HL-60 (cell line): ENCODE data around the gene GLIPR1L2.

Experiments
- DNase-seq, 2 experiments: peaks; one replicate each; pipeline ENCODE4 v3.0.0-alpha.2; 2010 to 2020; ENCODE audit warnings: low read depth in 1 of 2, low spot score in 1 of 2
- H3K27ac ChIP-seq: fragments of 250-450 bp; sonication (Bioruptor Pico); replicated peaks from 2 replicates; pipeline ENCODE4 v1.5.1; 2020; ENCODE audit warnings: mild to moderate bottlenecking, moderate library complexity
- H3K27me3 ChIP-seq: fragments of 250-450 bp; sonication (Bioruptor Pico); 2 replicates; pipeline ENCODE4 v1.5.1; 2021; ENCODE audit warnings: mild to moderate bottlenecking, moderate library complexity; ENCODE audit not compliant: insufficient read depth, poor library complexity, severe bottlenecking
- H3K4me3 ChIP-seq: replicated peaks from 2 replicates; pipeline ENCODE4 v1.5.1; 2011; ENCODE audit warnings: mild to moderate bottlenecking, control low read depth, low read length; ENCODE audit not compliant: insufficient read depth
- GABPA ChIP-seq: IDR thresholded peaks from 2 replicates; pipeline ENCODE4 v1.6.1; 2012; ENCODE audit warnings: low read depth
- POLR2AphosphoS5 ChIP-seq: IDR thresholded peaks from 2 replicates; pipeline ENCODE4 v1.6.1; 2012; ENCODE audit warnings: low read depth
- SPI1 ChIP-seq: IDR thresholded peaks from 2 replicates; pipeline ENCODE4 v1.6.1; 2012; ENCODE audit warnings: low read depth, mild to moderate bottlenecking, borderline replicate concordance
- TF ChIP-seq, protein P1 (sequence below): IDR thresholded peaks from one replicate; pipeline ENCODE4 v1.5.1; 2011; ENCODE audit warnings: low read length, control low read depth, inconsistent platforms; ENCODE audit not compliant: insufficient read depth
- TF ChIP-seq, protein P2 (sequence below): IDR thresholded peaks from 2 replicates; pipeline ENCODE4 v1.6.1; 2012; ENCODE audit warnings: low read depth; ENCODE audit not compliant: insufficient replicate concordance

Gene GLIPR1L2

DNA sequence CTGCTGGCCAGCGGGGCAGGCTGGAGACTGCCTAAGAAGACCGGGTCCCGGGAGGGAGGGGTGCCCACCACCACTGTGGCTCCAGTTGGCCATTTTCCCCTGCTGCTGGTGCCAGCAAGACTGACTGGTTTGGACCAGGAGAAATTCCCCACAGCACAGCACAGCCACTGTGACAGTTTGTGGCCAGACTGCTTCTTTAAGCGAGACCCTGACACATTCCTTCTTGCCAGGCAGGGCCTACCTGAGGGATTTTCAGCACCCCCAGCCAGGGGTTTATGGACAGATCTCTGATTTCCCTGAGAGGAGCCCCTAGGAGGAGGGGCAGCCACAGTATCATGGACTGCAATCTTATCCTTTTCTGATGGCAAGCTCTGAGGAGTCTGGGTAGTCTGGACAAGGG lies 40.9 kb upstream of the GLIPR1L2 start:
- no peak overlapping the region for H3K4me3 ChIP-seq
- DNase-seq = no peak
- TF ChIP-seq POLR2AphosphoS5 (no peak), SPI1 (no peak), GABPA (no peak)
- TF ChIP-seq, protein P1, sequence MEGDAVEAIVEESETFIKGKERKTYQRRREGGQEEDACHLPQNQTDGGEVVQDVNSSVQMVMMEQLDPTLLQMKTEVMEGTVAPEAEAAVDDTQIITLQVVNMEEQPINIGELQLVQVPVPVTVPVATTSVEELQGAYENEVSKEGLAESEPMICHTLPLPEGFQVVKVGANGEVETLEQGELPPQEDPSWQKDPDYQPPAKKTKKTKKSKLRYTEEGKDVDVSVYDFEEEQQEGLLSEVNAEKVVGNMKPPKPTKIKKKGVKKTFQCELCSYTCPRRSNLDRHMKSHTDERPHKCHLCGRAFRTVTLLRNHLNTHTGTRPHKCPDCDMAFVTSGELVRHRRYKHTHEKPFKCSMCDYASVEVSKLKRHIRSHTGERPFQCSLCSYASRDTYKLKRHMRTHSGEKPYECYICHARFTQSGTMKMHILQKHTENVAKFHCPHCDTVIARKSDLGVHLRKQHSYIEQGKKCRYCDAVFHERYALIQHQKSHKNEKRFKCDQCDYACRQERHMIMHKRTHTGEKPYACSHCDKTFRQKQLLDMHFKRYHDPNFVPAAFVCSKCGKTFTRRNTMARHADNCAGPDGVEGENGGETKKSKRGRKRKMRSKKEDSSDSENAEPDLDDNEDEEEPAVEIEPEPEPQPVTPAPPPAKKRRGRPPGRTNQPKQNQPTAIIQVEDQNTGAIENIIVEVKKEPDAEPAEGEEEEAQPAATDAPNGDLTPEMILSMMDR = no peak
- TF ChIP-seq, protein P2, sequence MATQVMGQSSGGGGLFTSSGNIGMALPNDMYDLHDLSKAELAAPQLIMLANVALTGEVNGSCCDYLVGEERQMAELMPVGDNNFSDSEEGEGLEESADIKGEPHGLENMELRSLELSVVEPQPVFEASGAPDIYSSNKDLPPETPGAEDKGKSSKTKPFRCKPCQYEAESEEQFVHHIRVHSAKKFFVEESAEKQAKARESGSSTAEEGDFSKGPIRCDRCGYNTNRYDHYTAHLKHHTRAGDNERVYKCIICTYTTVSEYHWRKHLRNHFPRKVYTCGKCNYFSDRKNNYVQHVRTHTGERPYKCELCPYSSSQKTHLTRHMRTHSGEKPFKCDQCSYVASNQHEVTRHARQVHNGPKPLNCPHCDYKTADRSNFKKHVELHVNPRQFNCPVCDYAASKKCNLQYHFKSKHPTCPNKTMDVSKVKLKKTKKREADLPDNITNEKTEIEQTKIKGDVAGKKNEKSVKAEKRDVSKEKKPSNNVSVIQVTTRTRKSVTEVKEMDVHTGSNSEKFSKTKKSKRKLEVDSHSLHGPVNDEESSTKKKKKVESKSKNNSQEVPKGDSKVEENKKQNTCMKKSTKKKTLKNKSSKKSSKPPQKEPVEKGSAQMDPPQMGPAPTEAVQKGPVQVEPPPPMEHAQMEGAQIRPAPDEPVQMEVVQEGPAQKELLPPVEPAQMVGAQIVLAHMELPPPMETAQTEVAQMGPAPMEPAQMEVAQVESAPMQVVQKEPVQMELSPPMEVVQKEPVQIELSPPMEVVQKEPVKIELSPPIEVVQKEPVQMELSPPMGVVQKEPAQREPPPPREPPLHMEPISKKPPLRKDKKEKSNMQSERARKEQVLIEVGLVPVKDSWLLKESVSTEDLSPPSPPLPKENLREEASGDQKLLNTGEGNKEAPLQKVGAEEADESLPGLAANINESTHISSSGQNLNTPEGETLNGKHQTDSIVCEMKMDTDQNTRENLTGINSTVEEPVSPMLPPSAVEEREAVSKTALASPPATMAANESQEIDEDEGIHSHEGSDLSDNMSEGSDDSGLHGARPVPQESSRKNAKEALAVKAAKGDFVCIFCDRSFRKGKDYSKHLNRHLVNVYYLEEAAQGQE = no peak
- H3K27me3 ChIP-seq = no peaks in the 10 kb centered on the region
- no peak overlapping the region for H3K27ac ChIP-seq

DNA sequence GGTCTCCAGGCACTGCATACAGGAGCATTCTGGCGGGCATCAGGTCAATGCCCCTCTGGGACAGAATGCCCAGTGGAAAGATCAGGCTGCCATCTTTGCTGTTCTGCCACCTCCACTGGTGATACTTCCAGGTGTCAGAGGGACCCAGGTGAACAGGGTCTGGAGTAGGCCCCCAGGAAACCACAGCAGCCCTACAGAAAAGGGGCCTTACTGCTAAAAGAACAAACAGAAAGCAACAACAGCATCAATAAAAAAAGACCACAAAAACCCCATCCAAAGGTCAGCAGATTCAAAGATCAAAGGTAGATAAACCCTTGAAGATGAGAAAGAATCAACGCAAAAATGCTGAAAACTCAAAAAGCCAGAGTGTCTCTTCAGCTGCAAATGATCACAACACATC lies 40.5 kb upstream of the GLIPR1L2 start:
- Histone ChIP-seq H3K27ac (no peak overlapping the region), H3K4me3 (no peak overlapping the region), H3K27me3 (no peaks in the 10 kb centered on the region)
- TF ChIP-seq POLR2AphosphoS5 (no peak), GABPA (no peak), SPI1 (no peak)
- TF ChIP-seq, protein P2 = no peak
- TF ChIP-seq, protein P1 = no peak
- DNase-seq = no peak

DNA sequence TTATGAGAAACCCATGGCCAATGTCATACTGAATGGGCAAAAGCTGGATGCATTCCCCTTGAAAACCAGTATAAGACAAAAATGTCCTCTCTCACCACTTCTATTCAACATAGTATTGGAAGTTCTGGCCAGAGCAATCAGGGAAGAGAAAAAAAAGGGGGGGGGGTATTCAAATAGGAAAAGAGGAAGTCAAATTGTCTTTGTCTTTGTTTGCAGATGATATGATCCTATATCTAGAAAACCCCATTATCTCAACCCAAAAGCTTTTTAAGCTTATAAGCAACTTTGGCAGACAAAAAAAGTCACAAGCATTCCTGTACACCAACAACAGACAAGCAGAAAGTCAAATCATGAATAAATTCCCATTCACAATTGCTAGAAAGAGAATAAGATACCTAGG lies 36.9 kb upstream of the GLIPR1L2 start:
- Histone ChIP-seq H3K27ac (no peak overlapping the region), H3K27me3 (no peaks in the 10 kb centered on the region), H3K4me3 (no peak overlapping the region)
- TF ChIP-seq, protein P2 = no peak
- TF ChIP-seq SPI1 = peak; percentile 68
- DNase-seq = no peak

DNA sequence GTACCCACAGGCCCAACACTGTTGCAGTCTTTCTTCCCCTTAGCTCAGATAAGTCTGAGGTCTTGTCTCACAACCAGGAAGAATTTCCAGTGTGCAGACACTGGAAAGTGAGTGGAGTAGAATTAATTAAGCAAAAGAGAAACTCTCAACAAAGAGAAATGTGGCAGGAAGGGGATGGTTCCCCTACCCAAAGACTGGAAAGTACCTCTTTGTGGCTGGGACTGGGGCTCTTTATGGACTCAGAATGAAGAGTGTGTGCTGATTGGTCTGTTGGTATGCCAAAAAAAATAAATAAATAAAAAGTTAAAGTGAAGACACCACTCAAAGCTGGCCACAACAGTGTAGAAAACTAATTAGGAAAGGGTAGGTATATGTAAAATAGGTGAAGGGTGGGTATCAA lies 30.0 kb upstream of the GLIPR1L2 start:
- no peak for DNase-seq
- no peak overlapping the region for H3K4me3 ChIP-seq
- H3K27ac ChIP-seq = peak overlapping the region; percentile 37
- TF ChIP-seq GABPA (no peak), SPI1 (no peak), POLR2AphosphoS5 (no peak)
- TF ChIP-seq, protein P2 = no peak
- H3K27me3 ChIP-seq = no peaks in the 10 kb centered on the region
